HG03558 (cell line): ENCODE measurements around the gene PCNT.

Experiments used
- ATAC-seq: cut with Tn5 transposase; IDR thresholded peaks from one replicate; pipeline ENCODE4 v1.9.1; 2021; ENCODE audit warnings: moderate number of reproducible peaks; ENCODE audit not compliant: unreplicated experiment; ENCODE audit errors: extremely low read depth

PCNT gene

DNA sequence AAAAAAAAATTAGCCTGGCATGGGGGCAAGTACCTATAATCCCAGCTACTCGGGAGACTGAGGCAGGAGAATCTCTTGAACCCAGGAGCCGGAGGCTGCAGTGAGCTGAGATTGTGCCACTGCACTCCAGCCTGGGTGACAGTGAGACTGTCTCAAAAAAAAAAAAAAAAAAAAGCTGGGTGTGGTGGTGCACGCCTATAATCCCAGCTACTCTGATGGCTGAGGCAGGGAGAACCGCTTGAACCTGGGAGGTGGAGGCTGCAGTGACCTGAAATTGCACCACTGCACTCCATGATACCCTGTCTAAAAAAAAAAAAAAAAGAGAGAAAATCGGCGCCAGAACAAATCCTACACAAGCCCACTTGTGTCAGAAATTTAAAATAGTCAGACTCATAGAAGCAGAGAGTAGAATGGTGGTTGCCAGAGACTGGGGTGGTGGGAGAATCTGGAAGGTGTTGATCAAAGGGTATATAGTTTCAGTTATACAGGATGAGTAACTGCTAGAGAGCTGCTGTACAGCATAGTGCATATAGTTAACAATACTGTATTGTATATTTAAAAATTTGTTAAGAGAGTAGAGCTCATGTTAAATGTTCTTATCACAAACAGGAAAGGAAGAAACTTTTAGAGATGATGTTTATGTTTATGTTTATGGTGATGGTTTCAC is 144.3 kb downstream of the PCNT start:
- no peak for ATAC-seq

DNA sequence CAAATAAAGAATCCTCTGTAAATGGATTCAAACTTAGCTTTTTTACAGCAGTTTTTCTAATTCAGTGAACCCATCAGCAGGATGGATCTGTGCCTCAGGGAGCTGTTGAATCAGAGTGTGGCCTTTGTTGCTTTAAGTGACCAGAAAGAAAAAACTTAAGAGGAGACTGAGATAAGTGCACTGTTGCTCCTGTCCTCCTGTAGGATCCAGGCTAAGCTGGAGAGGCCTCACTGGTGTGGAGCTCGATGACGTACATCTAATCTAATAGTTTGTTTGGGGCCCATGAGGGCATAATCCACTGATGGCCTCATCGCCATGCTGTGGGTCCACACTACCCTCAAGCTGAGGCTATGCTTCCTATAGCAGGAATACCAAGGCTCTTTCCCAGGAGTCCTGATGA is 145.3 kb downstream of the PCNT start:
- ATAC-seq, result no peak

DNA sequence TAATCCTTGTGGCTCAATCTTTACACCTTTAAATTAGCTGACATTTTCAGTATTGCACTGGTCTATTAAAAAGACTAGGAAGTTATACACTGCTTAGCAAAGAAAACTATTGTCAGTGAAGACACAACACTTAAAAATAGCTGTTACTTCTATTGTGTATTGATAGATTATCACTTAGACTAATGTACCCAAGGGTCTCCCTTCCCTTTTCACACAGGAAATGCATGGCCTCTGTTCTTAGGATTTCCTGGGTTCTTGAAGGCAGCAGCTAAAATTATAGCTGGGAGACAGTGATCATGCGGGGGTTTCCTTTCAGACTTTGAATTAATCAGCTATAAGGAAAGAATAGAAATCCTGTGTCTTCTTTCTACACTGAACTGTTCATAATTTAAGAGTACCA is 147.6 kb downstream of the PCNT start:
- ATAC-seq, result no peak

DNA sequence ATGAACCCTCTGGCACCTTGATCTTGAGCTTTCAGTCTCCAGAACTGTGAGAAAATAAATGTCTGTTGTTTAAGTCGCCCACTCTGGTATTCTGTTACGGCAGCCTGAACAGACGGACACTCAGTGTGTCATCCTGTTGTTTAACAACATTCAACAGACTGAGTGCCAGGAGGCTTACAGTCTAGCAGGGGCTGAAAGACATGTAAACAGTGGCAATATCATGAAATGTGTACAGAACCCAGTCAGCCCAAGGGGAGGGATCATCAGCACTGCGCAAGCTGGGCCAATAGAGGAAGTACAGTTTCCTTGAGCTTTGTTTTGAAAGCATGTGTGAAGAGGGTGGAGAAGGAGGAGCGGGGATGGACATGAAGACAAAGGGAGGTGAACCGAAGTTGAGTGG is 148.3 kb downstream of the PCNT start:
- ATAC-seq, result no peak

DNA sequence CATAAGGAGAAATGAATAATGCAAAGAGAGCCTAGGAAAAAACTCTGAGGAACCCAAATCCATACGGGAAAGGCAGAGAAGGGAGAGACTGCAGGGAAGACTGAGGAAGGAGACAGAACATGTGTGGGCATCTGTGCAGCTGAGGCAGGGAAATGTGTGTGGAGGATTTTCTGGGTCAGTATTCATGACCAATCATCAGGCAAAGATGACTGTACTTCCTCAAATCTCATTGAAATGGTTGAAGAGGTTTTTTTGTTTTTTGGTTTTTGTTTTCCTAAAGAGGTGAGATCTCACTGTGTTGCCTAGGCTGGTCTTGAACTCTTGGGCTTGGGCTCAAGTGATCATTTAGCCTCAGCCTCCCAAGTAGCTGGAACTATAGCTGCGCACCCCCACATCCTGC is 150.4 kb downstream of the PCNT start:
- ATAC-seq, result no peak

DNA sequence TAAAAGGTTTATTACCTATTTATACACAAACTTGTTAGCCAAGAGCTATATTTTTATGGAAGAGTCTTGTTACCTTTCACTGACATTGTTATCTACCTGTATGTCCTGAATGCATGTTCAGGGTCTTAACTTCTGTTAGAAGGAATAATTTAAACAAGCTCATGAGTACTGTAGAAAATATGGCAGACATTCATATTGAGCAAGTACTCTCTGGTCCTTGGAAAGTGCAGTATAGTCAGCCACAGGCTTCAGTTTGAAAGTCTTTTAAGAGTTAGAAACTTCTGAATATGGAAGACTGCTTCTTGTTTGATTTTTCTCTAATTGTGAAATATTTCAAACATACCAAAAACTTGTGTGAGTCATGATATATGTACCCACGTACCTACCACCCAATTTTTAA is 151.3 kb downstream of the PCNT start:
- ATAC-seq, result no peak

DNA sequence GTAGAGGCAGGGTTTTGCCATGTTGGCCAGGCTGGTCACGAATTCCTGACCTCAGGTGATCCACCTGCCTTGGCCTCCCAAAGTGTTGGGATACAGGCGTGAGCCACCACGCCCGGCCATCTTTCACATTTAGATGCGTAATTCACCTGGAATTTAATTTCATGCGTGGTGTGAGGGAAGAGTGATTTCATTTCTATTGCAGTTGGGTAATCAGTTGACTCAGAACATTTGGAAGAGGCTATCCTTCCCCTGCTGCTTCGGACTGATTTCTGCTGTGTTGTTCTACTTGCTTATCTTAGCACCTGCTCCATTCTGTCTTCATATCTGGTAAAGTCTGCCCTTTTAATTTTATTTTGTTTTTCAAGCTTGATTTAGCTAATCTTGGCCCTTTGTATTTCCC is 153.8 kb downstream of the PCNT start:
- no peak for ATAC-seq

DNA sequence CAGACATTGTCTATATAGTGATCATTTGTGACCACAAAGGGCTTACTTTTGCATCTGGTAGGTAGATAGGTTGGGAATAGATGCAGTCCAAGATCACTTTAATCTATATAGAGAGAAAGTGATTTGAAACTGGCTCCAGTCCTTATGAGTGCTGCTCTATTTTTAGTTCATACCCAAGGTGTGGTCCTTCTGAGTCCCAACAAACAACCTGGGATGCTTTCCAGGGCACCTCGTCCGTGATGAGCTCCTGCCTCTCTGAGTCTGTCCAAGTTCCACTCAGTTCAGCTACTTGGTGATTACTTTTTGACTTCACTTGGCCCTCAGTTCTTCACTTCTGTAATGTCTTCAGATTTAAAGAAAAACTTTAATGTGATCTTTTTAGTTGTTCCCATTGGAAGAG is 155.0 kb downstream of the PCNT start:
- ATAC-seq, result no peak

DNA sequence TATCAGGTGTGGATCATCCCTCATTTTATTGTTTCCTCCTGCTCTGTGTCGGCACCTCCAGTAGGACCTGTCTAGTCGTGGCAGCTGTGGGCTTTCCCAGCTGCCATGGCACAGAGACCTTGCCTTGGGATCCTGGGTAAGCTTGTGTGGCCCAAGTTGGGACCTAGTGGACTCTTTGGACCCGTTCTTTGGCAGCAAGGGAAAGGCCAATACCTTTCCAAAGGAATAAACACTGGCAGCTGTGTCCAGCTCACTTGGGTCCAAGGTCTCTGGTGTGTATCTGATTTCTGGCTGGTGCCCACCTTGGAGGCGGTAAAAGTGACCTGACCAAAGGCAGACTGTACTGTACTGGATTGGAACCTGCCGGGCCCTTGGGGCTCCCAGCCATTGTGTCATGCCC is 156.5 kb downstream of the PCNT start:
- no peak for ATAC-seq

DNA sequence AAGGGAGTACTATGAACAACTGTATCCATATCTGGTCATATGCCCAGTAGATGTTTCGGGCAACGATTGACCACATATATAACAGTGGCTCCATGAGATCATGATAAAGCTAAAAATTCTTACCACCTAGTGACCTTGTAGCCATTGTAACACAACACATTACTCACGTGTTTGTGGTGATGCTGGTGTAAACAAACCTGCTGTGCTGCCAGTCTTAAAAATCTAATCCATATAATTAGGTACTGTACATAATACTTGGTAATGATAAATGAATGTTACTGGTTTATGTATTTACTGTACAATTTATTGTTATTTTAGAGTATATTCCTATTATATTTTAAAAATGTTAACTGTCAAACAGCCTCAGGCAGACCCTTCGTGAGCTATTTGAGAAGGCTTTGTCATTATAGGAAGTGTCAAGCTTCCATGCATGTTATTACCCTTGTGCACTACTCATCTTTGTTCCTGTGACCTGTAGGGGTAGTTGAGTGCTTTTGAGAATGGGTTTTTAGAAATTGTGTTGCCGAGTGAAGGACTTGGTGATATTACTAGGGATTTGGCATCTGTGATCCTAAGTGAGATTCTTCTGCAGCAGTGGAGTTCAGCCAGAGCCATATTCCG is 158.4 kb downstream of the PCNT start:
- no peak for ATAC-seq

DNA sequence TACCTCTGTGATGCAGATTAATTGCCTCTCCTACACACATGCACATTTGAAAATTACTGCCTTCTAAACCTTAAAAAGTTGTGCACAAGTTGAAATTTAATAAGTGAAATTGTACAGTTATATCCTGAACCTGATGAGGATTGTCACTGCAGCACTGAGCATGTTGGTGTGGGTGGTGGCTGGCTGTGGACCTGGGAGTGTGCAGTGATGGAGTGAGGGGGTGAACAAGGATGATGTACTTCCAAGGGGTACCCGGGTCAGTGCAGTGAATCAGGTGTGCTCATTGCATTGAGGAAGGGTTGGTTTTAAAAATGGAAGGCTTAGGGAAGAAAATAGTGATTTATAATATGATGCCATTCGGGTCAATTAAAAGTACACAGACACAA is 158.9 kb downstream of the PCNT start:
- no peak for ATAC-seq

DNA sequence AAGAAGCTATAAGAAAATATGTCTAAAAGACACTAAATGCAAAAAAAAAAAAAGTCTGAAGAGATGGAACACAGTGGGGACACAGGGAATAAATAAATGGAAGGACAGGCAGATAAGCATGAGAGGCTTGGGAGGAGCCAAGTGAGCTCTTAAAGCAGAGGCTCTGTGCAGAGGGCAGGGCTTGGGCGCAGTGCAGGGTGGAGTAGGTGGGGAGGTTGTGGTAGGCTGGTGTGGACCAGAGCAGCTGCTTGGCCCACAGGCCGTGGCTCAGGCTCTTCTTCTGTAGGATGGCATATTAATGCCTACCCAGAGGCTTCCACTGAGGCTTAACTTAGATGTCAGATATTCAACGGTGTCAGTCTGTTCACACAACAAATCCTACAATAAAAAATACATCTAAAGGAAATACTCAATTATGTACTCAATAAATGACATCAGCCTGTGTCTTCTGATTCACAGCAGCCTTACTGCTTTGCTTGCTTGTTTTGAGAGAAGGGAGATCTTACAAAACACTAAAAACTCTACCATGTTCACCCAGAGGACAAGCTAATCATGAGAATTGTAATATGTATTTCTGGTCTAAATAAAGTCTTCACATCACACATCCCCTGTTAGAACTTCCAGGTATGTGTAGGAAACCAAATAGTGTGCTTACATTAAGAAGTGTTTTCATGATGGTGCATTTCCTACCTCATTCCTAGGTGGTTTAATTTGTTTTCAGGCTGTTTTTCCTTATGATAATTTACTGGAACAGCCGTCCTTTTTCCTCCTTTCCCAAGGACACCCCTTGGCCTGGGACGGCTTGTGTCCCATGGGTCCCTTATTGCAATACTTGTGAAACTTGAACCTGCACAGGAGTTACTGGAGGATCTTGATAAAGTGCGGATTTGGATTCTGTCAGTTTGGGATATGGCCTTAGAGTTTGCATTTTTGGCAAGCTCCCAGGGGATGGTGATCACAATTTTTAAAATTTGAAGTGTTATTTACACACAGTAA is 159.6 kb downstream of the PCNT start:
- ATAC-seq, result no peak

DNA sequence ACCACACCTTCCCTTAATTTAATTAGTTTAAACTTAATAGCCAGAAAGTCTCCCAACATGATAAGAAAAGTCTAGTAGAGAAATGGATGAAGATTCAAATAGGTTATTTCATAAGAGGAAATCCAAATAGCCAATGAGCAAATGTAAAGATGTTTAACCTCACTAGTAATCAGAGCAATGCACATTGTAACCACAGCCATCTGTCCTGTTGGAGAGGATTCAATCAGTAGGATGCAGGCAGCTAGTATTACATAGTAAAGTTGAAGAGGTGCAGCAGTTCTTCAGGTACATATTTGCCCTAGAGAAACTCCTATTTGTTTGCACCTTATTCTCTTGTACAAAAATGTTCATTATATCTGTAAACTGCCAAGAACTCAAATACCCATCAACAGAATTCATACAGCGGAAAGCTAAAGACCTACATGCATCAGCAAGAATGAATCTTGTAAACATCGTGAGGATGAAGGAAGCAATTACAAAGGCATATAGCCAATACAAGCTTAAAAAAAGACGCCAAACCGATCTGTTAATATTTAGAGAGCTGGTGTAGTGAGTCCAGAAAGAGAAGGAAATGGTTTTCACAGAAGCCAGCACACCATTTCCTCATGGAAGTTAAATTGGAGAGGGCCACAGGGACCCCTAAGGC is 162.6 kb downstream of the PCNT start:
- ATAC-seq, result no peak

DNA sequence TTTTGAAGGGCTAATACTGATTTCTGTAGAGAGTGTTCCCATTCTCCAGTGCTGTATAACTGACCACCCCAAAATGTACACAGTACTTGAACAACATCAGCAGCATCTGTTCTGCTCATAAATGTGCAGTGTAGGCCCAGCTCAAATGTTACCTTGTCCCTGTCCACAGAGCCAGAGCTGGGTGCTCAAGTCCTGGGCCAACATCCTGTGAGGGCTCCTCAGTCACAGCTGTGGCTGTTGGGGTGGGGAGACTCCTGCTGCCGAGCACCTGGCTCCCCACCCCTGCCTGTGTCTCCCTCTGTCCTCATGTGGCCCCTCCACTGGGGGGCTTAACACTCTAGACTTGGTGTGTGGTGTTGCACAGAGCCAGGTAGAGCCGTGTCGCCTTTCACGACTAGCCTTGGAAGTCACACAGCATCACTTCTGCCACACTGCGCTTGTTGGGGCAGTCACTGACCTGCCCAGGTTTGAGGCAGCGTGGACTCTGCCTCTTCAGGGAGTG is 165.3 kb downstream of the PCNT start:
- ATAC-seq, result no peak

DNA sequence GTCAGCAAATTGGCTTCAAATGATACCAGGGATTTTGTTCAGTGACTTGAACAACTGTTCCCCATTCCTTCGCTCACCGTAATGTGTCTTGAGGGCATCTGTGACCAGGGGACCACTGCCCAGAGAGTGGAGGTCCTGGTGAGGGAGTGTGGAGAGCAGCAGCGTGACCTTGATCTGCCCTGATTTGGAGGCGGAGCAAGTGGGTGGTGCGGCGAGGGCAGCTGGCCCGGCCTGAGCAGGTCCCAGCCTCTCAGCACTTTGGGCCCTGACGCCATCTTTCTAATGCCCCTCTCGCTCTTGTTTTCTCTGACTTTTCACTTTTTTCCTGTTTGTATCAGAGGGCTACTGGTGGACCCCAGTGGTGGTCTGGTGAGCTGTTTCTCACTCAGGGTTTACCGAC is 165.8 kb downstream of the PCNT start:
- ATAC-seq, result no peak

DNA sequence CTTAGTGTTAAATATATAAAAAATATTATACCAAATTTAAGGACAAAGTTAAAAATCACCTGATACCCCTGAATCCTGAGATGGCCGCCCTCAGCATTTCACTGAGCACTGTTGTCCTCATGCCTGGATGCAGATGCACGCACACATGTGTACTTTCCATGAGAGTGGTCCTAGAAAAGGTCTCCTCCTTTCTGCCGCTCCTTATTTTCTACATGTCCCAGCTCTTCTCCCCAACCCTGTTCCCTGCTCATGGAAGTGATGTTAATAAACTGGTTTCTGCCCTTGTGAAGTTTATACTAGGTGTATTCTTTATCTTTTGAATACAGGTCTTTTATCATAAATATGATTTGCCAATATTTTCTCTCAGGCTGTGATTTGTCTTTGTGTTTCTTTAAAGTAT is 167.6 kb downstream of the PCNT start:
- no peak for ATAC-seq

DNA sequence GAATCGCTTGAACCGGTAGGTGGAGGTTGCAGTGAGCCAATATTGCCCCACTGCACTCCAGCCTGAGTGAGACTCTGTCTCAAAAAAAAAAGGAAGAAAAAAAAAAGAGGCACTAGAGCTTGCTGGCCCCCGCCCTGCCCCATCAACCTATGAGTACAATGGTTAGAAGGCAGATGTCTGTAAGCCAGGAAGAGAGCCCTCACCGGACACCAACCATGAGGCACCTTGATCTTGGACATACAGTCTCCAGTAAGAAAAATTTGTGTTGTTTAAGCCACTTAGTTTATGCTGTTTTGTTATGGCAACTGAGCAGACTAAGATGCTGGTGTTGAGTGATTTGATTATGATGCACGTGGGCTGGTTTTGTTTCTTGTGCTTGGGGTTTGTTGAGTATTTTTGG is 168.9 kb downstream of the PCNT start:
- no peak for ATAC-seq

DNA sequence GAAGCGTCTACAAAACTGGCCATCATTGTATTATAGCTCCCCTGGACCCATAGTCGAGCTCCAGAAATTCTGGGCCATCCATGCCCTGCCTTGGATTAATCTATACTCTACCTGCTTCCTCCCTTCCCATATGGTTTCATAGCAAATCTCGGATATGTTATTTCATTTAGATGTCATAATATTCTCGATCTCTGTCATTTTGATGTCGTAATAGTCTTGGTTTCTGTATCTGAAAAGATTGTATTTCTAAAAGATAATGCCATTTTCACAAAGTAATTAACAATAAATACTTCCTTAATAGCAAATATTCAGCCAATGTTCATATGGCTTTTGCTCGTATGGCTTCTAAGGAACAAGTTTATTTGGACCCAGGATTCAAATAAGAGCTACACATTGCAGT is 169.9 kb downstream of the PCNT start:
- ATAC-seq, result no peak
